ENCODE measurements around the gene LPP.

The LPP gene

GRCh38 chr3:188577539-188577938, 423.6 kb downstream of the LPP start:
- DNase-seq (ENCODE audit: insufficient read length) (no peak), FAIRE-seq (no peak)
- TF ChIP-seq POLR2A (IDR thresholded peaks at IDR 0.05; ENCODE audit: low read depth, low read length) = no peak
- no peak for TF ChIP-seq TAF1 (IDR thresholded peaks at IDR 0.05; ENCODE audit: borderline replicate concordance, low read depth, low read length)
- TF ChIP-seq POLR2AphosphoS5 (IDR thresholded peaks at IDR 0.05; ENCODE audit: low read depth, low read length) = no peak

- no peak for TF ChIP-seq TAF1 (IDR thresholded peaks at IDR 0.05; ENCODE audit: borderline replicate concordance, low read depth, low read length)
- TF ChIP-seq POLR2A (IDR thresholded peaks at IDR 0.05; ENCODE audit: low read depth, low read length) = no peak
- no peak for TF ChIP-seq POLR2AphosphoS5 (IDR thresholded peaks at IDR 0.05; ENCODE audit: low read depth, low read length)
- DNase-seq (ENCODE audit: insufficient read length) = no peak
- no peak for FAIRE-seq
Observed at GRCh38 chr3:188578576-188579363, 424.8 kb downstream of the LPP start.

GRCh38 chr3:188580223-188580622, 426.3 kb downstream of the LPP start:
- FAIRE-seq = no peak
- no peak for TF ChIP-seq POLR2AphosphoS5 (IDR thresholded peaks at IDR 0.05; ENCODE audit: low read depth, low read length)
- TF ChIP-seq POLR2A (IDR thresholded peaks at IDR 0.05; ENCODE audit: low read depth, low read length) = no peak
- no peak for TF ChIP-seq TAF1 (IDR thresholded peaks at IDR 0.05; ENCODE audit: borderline replicate concordance, low read depth, low read length)
- no peak for DNase-seq (ENCODE audit: insufficient read length)

- FAIRE-seq (no peak), DNase-seq (ENCODE audit: insufficient read length) (no peak)
- no peak for TF ChIP-seq POLR2AphosphoS5 (IDR thresholded peaks at IDR 0.05; ENCODE audit: low read depth, low read length)
- TF ChIP-seq POLR2A (IDR thresholded peaks at IDR 0.05; ENCODE audit: low read depth, low read length) = no peak
Observed at GRCh38 chr3:188580659-188581058, 426.7 kb downstream of the LPP start.

- FAIRE-seq (no peak), DNase-seq (ENCODE audit: insufficient read length) (no peak)
- TF ChIP-seq TAF1 (IDR thresholded peaks at IDR 0.05; ENCODE audit: borderline replicate concordance, low read depth, low read length) (no peak), POLR2A (IDR thresholded peaks at IDR 0.05; ENCODE audit: low read depth, low read length) (no peak), POLR2AphosphoS5 (IDR thresholded peaks at IDR 0.05; ENCODE audit: low read depth, low read length) (no peak)
Observed at GRCh38 chr3:188581365-188581764, 427.4 kb downstream of the LPP start.

- FAIRE-seq = no peak
- TF ChIP-seq POLR2A (IDR thresholded peaks at IDR 0.05; ENCODE audit: low read depth, low read length) (no peak), POLR2AphosphoS5 (IDR thresholded peaks at IDR 0.05; ENCODE audit: low read depth, low read length) (no peak), TAF1 (IDR thresholded peaks at IDR 0.05; ENCODE audit: borderline replicate concordance, low read depth, low read length) (no peak)
- no peak for DNase-seq (ENCODE audit: insufficient read length)
Observed at GRCh38 chr3:188581792-188582191, 427.8 kb downstream of the LPP start.

GRCh38 chr3:188583341-188584161, 429.6 kb downstream of the LPP start:
- DNase-seq (ENCODE audit: insufficient read length) (no peak), FAIRE-seq (no peak)
- TF ChIP-seq POLR2A (IDR thresholded peaks at IDR 0.05; ENCODE audit: low read depth, low read length) = no peak
- TF ChIP-seq POLR2AphosphoS5 (IDR thresholded peaks at IDR 0.05; ENCODE audit: low read depth, low read length) = no peak
- TF ChIP-seq TAF1 (IDR thresholded peaks at IDR 0.05; ENCODE audit: borderline replicate concordance, low read depth, low read length) = no peak

GRCh38 chr3:188584162-188584529, 430.2 kb downstream of the LPP start:
- FAIRE-seq (no peak), DNase-seq (ENCODE audit: insufficient read length) (no peak)
- TF ChIP-seq POLR2AphosphoS5 (IDR thresholded peaks at IDR 0.05; ENCODE audit: low read depth, low read length) (no peak), POLR2A (IDR thresholded peaks at IDR 0.05; ENCODE audit: low read depth, low read length) (no peak), TAF1 (IDR thresholded peaks at IDR 0.05; ENCODE audit: borderline replicate concordance, low read depth, low read length) (no peak)

- TF ChIP-seq POLR2A (IDR thresholded peaks at IDR 0.05; ENCODE audit: low read depth, low read length) (no peak), POLR2AphosphoS5 (IDR thresholded peaks at IDR 0.05; ENCODE audit: low read depth, low read length) (no peak), TAF1 (IDR thresholded peaks at IDR 0.05; ENCODE audit: borderline replicate concordance, low read depth, low read length) (no peak)
- FAIRE-seq = no peak
Observed at GRCh38 chr3:188584958-188585689, 431.2 kb downstream of the LPP start.

GRCh38 chr3:188589071-188589470, 435.1 kb downstream of the LPP start:
- no peak for DNase-seq (ENCODE audit: insufficient read length)
- FAIRE-seq = no peak
- TF ChIP-seq POLR2AphosphoS5 (IDR thresholded peaks at IDR 0.05; ENCODE audit: low read depth, low read length) (no peak), TAF1 (IDR thresholded peaks at IDR 0.05; ENCODE audit: borderline replicate concordance, low read depth, low read length) (no peak), POLR2A (IDR thresholded peaks at IDR 0.05; ENCODE audit: low read depth, low read length) (no peak)

More at GRCh38 chr3:188584958-188585689, 431.2 kb downstream of the LPP start:
- no peak for DNase-seq (ENCODE audit: insufficient read length)

- DNase-seq (ENCODE audit: insufficient read length) (no peak), FAIRE-seq (no peak)
- TF ChIP-seq POLR2A (IDR thresholded peaks at IDR 0.05; ENCODE audit: low read depth, low read length) (no peak), TAF1 (IDR thresholded peaks at IDR 0.05; ENCODE audit: borderline replicate concordance, low read depth, low read length) (no peak)
Observed at GRCh38 chr3:188589771-188590170, 435.8 kb downstream of the LPP start.
